Heart left ventricle (tissue), 13 donors: Measurements from ENCODE around the gene NUP42.

ENCODE experiments used
- CTCF ChIP-seq, 12 donors: fragments of 200-600 bp; sonication (generic) in 4 of 12; IDR thresholded peaks; one replicate each; pipeline versions ENCODE4 v1.5.0 to v1.8.0; 2018 to 2022; ENCODE audit warnings: antibody characterized with exemption in 12 of 12, mild to moderate bottlenecking in 5 of 12
- POLR2A ChIP-seq, 2 donors: fragments of 450-650 bp; IDR thresholded peaks; one replicate each; pipeline ENCODE4 v1.6.1; 2017; ENCODE audit warnings: antibody characterized with exemption in 2 of 2, mild to moderate bottlenecking in 2 of 2, moderate library complexity in 2 of 2
- donor health status: ischemic (EF 13 %, LVEDD 7.1; RV severe dilation, severe dysfunction).
- donor health status: DM: no; HTN: yes; CAD: no.
- donor health status: DM: no; HTN: no; CAD: no.
- donor health status: ischemic (EF 25% LVEDD 6.9; RV normal size, moderate dysfunction).
- donor health status: ischemic (EF 25% LVEDD 5.7; RV mildly dilated, moderate dysfunction).
- donor health status: ischemic (EF 35%, LVEDD 5.7; RV mildly dilated, moderate dysfunction).
- donor health status: nonischemic (EF 11% LVEDD 7.7; RV severe dilation, severe dysfunction).
- donor health status: DM: yes; HTN: yes; CAD: no.
- donor health status: PGD.
- donor health status: ischemic (EF 29% LVEDD 5.4; RV normal size, mild dysfunction).
- donor health status: nonischemic (EF 23%, LVEDD 6.1; RV moderate dilation, normal function).

DNA sequence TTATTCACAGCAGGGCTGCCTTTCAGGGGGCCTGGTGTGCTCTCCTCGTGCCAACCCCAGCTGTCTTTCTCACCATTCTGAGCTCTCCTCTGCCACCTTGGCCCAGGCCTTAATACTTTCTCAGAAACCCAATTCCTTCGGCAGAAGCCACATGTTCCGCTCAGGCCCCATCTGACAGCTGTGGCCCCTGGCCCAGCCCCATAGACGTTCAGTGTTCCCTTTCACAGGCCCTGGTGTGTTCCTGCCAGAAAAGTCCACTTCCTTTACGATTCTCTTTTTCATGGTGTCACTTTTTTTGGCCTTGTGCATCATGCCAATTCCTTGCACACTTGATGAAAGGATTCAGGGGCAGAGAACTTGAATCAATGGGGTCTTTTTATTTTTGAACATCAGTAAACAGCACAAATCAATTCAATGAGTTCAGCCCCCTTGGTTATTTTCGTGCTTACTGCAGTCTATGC, 48.8 kb downstream of the NUP42 start:
- no peak for TF ChIP-seq POLR2A (IDR thresholded peaks at IDR 0.05)
- TF ChIP-seq CTCF (IDR thresholded peaks at IDR 0.05), result no peak
